Activated naive CD4-positive, alpha-beta T cell (primary cell): ENCODE data around the gene CEMIP.

ENCODE experiments used
- DNase-seq, 4 experiments: peaks; one replicate each; lab custom pipeline; 2025; lab: John Stamatoyannopoulos, UW

The CEMIP gene

GRCh38 chr15:80982839-80983238 lies 203.7 kb downstream of the CEMIP start:
- DNase-seq, result no peak

GRCh38 chr15:80984856-80985255 lies 205.7 kb downstream of the CEMIP start:
- no peak for DNase-seq

- no peak for DNase-seq
These were observed 206.8 kb downstream of the CEMIP start for GRCh38 chr15:80985981-80986380.

GRCh38 chr15:80986487-80986886 lies 207.3 kb downstream of the CEMIP start:
- no peak for DNase-seq

- DNase-seq, result no peak
These were observed 209.1 kb downstream of the CEMIP start for GRCh38 chr15:80988148-80988796.

- DNase-seq, result no peak
These were observed 209.9 kb downstream of the CEMIP start for GRCh38 chr15:80989081-80989517.

GRCh38 chr15:80989518-80990478 lies 210.6 kb downstream of the CEMIP start, which contains the start of gene MESD:
TSS of gene MESD (minus strand) at chr15:80989819. CDS start at chr15:80989791, 28 bp downstream.
- peak; percentile 91 to 97 (median 97) for DNase-seq

GRCh38 chr15:80990955-80991354 lies 211.8 kb downstream of the CEMIP start:
- DNase-seq, result no peak

GRCh38 chr15:80991421-80991820 lies 212.3 kb downstream of the CEMIP start:
- DNase-seq, result no peak

- no peak for DNase-seq
These were observed 212.8 kb downstream of the CEMIP start for GRCh38 chr15:80992006-80992405.

GRCh38 chr15:80992441-80992840 lies 213.3 kb downstream of the CEMIP start:
- no peak for DNase-seq

GRCh38 chr15:80996247-80996646 lies 217.1 kb downstream of the CEMIP start:
- DNase-seq, result no peak

- DNase-seq, result no peak
These were observed 218.5 kb downstream of the CEMIP start for GRCh38 chr15:80997692-80998091.

- no peak for DNase-seq
These were observed 219.1 kb downstream of the CEMIP start for GRCh38 chr15:80998251-80998650.

GRCh38 chr15:80999623-81000036 lies 220.5 kb downstream of the CEMIP start:
- peak in 1 of 4 experiments; percentile 19 for DNase-seq

GRCh38 chr15:81000144-81000623 lies 221.0 kb downstream of the CEMIP start:
- DNase-seq, result no peak

- peak; percentile 47 to 68 (median 54) for DNase-seq
These were observed 221.5 kb downstream of the CEMIP start, which contains the start of gene TLNRD1 for GRCh38 chr15:81000624-81001151. TSS of gene TLNRD1 (plus strand) at chr15:81000923. CDS start at chr15:81002272, 1,349 bp downstream.
